ENCODE data around the gene IGFBP5.

DNA sequence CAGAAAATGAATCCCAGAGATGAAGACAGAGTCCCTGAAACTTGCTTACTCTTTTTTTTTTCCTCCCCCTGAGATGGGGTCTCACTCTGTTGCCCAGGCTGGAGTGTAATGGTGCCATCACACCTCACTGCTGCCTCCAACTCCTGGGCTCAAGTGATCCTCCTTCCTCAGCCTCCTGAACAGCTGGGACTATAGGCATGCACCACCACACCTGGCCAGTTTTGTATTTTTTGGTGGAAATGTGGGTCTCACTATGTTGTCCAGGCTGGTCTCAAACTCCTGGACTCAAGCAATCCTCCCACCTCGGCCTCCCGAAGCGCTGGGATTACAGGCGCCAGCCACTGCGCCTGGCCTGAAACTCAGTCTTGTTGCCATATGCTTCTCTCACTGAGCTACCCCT lies 34.3 kb downstream of the IGFBP5 start:
- TF ChIP-seq, protein P1, sequence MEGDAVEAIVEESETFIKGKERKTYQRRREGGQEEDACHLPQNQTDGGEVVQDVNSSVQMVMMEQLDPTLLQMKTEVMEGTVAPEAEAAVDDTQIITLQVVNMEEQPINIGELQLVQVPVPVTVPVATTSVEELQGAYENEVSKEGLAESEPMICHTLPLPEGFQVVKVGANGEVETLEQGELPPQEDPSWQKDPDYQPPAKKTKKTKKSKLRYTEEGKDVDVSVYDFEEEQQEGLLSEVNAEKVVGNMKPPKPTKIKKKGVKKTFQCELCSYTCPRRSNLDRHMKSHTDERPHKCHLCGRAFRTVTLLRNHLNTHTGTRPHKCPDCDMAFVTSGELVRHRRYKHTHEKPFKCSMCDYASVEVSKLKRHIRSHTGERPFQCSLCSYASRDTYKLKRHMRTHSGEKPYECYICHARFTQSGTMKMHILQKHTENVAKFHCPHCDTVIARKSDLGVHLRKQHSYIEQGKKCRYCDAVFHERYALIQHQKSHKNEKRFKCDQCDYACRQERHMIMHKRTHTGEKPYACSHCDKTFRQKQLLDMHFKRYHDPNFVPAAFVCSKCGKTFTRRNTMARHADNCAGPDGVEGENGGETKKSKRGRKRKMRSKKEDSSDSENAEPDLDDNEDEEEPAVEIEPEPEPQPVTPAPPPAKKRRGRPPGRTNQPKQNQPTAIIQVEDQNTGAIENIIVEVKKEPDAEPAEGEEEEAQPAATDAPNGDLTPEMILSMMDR (IDR thresholded peaks at IDR 0.05): no peak
- TF ChIP-seq EZH2 (IDR thresholded peaks at IDR 0.05; ENCODE audit: borderline replicate concordance, insufficient read depth, low read depth, low read length, poor library complexity, severe bottlenecking): no peak

Data from B cell (primary cell).